Activated T-cell treated with anti-CD3 and anti-CD28 coated beads, Interleukin-2, amount 50 U/mL, for 24 hours (primary cell): ENCODE results near the gene CFAP57.

Source experiments
- DNase-seq: peaks from one replicate; pipeline ENCODE4 v3.0.0-alpha.2; 2020
- H3K27ac Mint-ChIP-seq: 2 replicates; pipeline ENCODE4 v1.8.0; 2020; ENCODE audit warnings: mild to moderate bottlenecking, mixed read lengths
- H3K27me3 Mint-ChIP-seq: 2 replicates; pipeline ENCODE4 v1.8.0; 2020; ENCODE audit warnings: mixed read lengths
- H3K36me3 Mint-ChIP-seq: 2 replicates; pipeline ENCODE4 v1.8.0; 2020; ENCODE audit warnings: low read depth, mixed read lengths
- H3K4me1 Mint-ChIP-seq: 2 replicates; pipeline ENCODE4 v1.8.0; 2020; ENCODE audit warnings: low read depth, mixed read lengths
- H3K4me3 Mint-ChIP-seq: 2 replicates; pipeline ENCODE4 v1.8.0; 2020; ENCODE audit warnings: mild to moderate bottlenecking, moderate library complexity, mixed read lengths
- H3K9me3 Mint-ChIP-seq: 2 replicates; pipeline ENCODE4 v1.8.0; 2020; ENCODE audit warnings: mixed read lengths

Gene CFAP57

DNA sequence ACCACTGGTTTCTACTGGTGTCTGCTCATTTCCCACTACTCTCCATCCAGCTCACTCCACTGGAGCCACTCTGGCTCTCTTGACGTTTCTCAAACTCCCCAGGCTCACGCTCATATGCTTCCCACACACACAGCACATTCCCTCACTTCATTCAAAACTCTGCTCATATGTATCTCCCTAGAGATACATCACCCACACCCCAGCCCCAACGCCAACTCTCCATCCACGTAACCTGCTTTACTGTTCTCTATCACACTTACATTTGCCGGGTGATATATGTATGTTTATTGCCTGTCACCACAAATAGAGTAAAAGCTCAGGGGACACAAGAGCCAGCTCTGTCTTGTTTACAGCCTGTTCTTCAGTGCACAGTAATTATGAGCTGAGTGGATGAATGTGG lies 22.2 kb upstream of the CFAP57 start:
- H3K9me3 Mint-ChIP-seq, result no peaks in the 10 kb centered on the region
- no peak for DNase-seq
- peaks cover 5% of the 10 kb centered on the region for H3K4me1 Mint-ChIP-seq
- H3K27me3 Mint-ChIP-seq, result peaks cover 58% of the 10 kb centered on the region
- no peak overlapping the region for H3K27ac Mint-ChIP-seq
- no peak overlapping the region for H3K4me3 Mint-ChIP-seq
- H3K36me3 Mint-ChIP-seq, result no peaks in the 10 kb centered on the region

DNA sequence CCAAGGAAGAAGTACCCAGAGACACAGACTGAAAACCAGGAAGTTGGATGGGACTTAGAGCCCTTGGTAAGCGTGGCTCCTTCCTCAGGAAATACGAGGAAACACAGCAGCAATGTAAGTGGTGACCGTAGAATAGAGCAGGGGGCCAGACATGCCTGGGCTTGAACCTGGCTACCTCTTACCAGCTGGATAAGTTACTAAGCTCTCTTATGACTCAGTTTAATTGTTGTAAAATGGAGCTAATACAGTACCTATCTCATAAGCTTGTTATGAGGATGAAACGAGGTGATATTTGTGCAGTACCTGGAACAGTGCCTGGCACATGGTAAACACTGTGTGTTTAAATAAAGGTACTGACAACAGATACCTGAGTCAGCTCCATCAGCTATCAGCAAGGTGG lies 19.3 kb upstream of the CFAP57 start:
- no peak for DNase-seq

DNA sequence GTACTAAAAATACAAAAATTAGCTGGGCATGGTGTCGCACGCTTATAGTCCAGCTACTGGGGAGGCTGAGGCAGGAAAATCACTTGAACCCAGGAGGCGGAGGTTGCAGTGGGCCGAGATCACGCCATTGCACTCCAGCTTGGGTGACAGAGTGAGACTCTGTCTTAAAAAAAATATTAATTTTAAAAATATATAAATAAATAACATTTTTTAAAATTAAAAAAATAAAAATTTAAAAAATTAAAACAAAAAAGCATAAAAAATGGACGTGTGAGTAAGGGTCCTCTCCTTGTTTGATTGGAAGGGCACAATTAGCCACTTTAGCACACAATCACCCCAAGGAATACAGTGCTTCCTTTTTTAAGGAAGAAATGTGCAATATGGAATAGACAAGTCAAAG lies 18.7 kb upstream of the CFAP57 start:
- Mint-ChIP-seq H3K4me1 (peaks cover 1% of the 10 kb centered on the region), H3K27ac (no peak overlapping the region), H3K27me3 (peaks cover 26% of the 10 kb centered on the region), H3K9me3 (no peaks in the 10 kb centered on the region), H3K4me3 (no peak overlapping the region), H3K36me3 (no peaks in the 10 kb centered on the region)
- DNase-seq, result no peak

More for the DNA sequence above, 19.3 kb upstream of the CFAP57 start:
- H3K4me3 Mint-ChIP-seq, result no peak overlapping the region
- H3K4me1 Mint-ChIP-seq, result peaks cover 2% of the 10 kb centered on the region
- peaks cover 30% of the 10 kb centered on the region for H3K27me3 Mint-ChIP-seq
- H3K27ac Mint-ChIP-seq, result no peak overlapping the region
- H3K9me3 Mint-ChIP-seq, result no peaks in the 10 kb centered on the region
- H3K36me3 Mint-ChIP-seq, result no peaks in the 10 kb centered on the region

GRCh38 chr1:43156026-43156425 lies 16.1 kb upstream of the CFAP57 start:
- peaks cover 10% of the 10 kb centered on the region for H3K27me3 Mint-ChIP-seq
- H3K4me1 Mint-ChIP-seq, result no peaks in the 10 kb centered on the region
- H3K9me3 Mint-ChIP-seq, result no peaks in the 10 kb centered on the region
- no peak overlapping the region for H3K4me3 Mint-ChIP-seq
- DNase-seq, result no peak
- no peak overlapping the region for H3K27ac Mint-ChIP-seq
- no peaks in the 10 kb centered on the region for H3K36me3 Mint-ChIP-seq

DNA sequence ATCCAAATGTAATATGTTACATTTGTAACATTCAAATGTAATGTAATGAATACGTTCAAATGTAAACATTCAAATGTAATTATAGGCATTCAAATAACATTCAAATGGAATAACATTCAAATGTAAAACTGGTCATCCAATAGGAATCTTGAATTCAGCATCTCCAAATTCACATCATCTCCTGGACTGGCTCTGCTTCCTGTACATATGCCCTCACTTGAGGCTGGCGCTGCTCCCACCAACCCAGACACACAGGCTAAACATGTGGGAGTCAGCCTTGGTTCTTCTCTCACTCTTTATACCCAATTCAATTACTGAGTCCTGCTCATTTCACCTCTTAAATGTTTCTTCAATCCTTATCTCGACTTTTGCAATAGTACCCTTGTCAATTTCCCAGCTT lies 7.0 kb upstream of the CFAP57 start:
- Mint-ChIP-seq H3K4me3 (no peak overlapping the region), H3K27me3 (no peaks in the 10 kb centered on the region), H3K9me3 (no peaks in the 10 kb centered on the region), H3K4me1 (peaks cover 17% of the 10 kb centered on the region), H3K36me3 (peaks cover 81% of the 10 kb centered on the region), H3K27ac (no peak overlapping the region)
- DNase-seq, result no peak

DNA sequence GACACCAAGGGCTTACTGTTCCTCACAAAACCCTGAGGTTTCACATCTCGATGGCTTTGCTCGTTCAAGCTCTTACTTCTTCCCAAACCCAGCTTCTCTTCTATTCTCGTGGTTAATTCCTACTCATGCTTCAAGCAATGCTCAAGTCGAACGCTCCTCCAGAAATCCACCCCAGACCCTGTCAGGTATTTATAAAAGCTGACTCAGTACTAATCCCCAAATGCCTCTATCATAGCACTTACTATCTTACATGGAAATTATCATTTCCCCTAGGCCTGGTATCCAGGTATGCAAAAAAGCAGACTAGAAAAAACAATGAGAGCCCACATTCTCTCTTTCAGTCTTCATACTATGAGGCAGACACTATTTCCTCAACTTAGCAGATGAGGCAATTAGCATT lies 6.4 kb upstream of the CFAP57 start:
- Mint-ChIP-seq H3K36me3 (peaks cover 87% of the 10 kb centered on the region), H3K4me3 (no peak overlapping the region), H3K4me1 (peaks cover 23% of the 10 kb centered on the region), H3K27me3 (no peaks in the 10 kb centered on the region), H3K9me3 (no peaks in the 10 kb centered on the region), H3K27ac (peak overlapping the region; percentile 44)
- DNase-seq, result no peak

GRCh38 chr1:43171312-43171875 lies 736 bp upstream of the CFAP57 start:
- H3K9me3 Mint-ChIP-seq, result no peaks in the 10 kb centered on the region
- peak overlapping the region; percentile 97 for H3K27ac Mint-ChIP-seq
- peaks cover 35% of the 10 kb centered on the region for H3K4me1 Mint-ChIP-seq
- H3K36me3 Mint-ChIP-seq, result peaks cover 59% of the 10 kb centered on the region
- peaks cover 10% of the 10 kb centered on the region for H3K27me3 Mint-ChIP-seq
- DNase-seq, result no peak
- peak overlapping the region; percentile 99 for H3K4me3 Mint-ChIP-seq

DNA sequence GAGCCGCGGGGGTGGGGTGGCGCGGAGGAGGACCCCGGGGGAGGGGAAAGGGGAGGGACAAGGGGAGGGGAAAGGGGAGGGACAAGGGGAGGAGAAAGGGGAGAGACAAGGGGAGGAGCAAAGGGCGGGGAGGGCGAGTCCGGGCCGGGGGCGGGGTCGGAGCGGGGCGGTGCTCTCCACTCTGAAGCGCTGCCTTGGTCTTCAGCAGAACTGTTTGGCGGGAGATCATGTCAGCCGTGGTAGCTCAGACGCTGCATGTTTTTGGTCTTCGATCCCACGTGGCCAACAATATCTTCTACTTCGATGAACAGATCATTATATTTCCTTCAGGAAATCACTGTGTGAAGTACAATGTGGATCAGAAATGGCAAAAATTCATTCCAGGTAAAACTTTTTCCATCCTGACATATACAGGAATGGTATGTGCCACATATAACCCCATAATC lies 420 bp downstream of the CFAP57 start:
- peaks cover 48% of the 10 kb centered on the region for H3K36me3 Mint-ChIP-seq
- H3K27me3 Mint-ChIP-seq, result peaks cover 22% of the 10 kb centered on the region
- peak overlapping the region; percentile 99 for H3K4me3 Mint-ChIP-seq
- DNase-seq, result no peak
- peak overlapping the region; percentile 97 for H3K27ac Mint-ChIP-seq
- peaks cover 35% of the 10 kb centered on the region for H3K4me1 Mint-ChIP-seq
- H3K9me3 Mint-ChIP-seq, result no peaks in the 10 kb centered on the region

DNA sequence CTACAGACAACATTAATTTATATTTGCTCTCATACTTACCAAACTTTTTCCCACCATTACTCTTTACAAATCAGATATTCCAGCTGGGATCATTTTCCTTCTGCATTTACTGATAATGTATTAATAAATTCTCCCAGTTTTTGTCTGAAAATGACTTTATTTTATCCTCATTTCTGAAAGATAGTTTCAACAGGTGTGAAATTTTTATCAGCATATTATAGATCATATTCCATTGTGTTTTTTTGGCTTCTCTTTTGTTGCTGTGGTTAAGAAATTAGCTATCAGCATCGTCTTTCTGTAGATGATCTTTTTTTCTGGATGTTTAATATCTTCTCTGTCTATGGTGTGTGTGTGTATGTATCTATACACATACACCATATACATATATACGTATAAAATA lies 2.7 kb downstream of the CFAP57 start:
- Mint-ChIP-seq H3K36me3 (peaks cover 24% of the 10 kb centered on the region), H3K27ac (no peak overlapping the region), H3K9me3 (no peaks in the 10 kb centered on the region), H3K4me3 (no peak overlapping the region), H3K27me3 (peaks cover 25% of the 10 kb centered on the region), H3K4me1 (peaks cover 21% of the 10 kb centered on the region)
- DNase-seq, result no peak

DNA sequence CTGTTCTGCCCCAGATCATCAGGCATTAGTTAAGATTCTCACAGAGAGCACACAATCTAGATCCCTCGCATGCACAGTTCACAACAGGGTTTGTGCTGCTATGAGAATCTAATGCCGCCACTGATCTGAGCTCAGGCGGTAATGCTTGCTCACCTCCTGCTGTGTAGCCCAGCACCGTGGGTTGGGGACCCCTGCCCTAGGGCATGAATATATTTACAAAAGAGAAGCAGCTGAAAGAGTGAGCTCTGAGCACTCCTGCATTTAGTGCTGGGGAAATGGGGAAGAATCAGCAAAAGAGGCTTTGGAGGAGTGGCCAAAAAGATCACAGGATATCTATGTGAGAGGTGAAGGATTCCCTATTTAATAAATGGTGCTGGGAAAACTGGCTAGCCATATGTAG lies 5.6 kb downstream of the CFAP57 start:
- H3K9me3 Mint-ChIP-seq, result no peaks in the 10 kb centered on the region
- H3K27me3 Mint-ChIP-seq, result peaks cover 25% of the 10 kb centered on the region
- H3K4me3 Mint-ChIP-seq, result no peak overlapping the region
- DNase-seq, result no peak
- H3K4me1 Mint-ChIP-seq, result peaks cover 4% of the 10 kb centered on the region
- no peaks in the 10 kb centered on the region for H3K36me3 Mint-ChIP-seq
- no peak overlapping the region for H3K27ac Mint-ChIP-seq

GRCh38 chr1:43184388-43184787 lies 12.3 kb downstream of the CFAP57 start:
- Mint-ChIP-seq H3K27ac (no peak overlapping the region), H3K36me3 (no peaks in the 10 kb centered on the region), H3K27me3 (peaks cover 5% of the 10 kb centered on the region), H3K4me3 (no peak overlapping the region), H3K4me1 (no peaks in the 10 kb centered on the region), H3K9me3 (no peaks in the 10 kb centered on the region)
- DNase-seq, result no peak

GRCh38 chr1:43184995-43185394 lies 12.9 kb downstream of the CFAP57 start:
- DNase-seq, result no peak
- H3K27ac Mint-ChIP-seq, result no peak overlapping the region
- H3K9me3 Mint-ChIP-seq, result no peaks in the 10 kb centered on the region
- no peaks in the 10 kb centered on the region for H3K4me1 Mint-ChIP-seq
- H3K4me3 Mint-ChIP-seq, result no peak overlapping the region
- peaks cover 6% of the 10 kb centered on the region for H3K27me3 Mint-ChIP-seq
- no peaks in the 10 kb centered on the region for H3K36me3 Mint-ChIP-seq

DNA sequence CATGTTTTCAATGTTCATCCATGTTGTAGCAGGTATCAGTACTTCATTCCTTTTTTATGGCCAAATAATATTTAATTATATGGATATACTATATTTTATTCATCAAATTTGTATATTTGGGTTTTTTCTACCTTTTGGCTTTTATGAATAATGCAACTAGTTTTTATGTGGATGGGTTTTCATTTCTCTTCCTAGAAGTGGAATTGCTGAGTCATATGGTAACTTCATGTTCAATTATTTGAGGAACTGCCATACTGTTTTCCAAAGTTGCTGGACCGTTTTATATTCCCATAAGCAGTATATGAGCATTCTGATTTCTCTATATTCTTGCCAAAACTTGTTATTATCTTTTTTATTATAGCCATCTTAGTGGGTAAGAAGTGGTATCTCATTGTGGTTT lies 16.0 kb downstream of the CFAP57 start:
- no peak overlapping the region for H3K4me3 Mint-ChIP-seq
- H3K36me3 Mint-ChIP-seq, result no peaks in the 10 kb centered on the region
- no peaks in the 10 kb centered on the region for H3K4me1 Mint-ChIP-seq
- H3K9me3 Mint-ChIP-seq, result no peaks in the 10 kb centered on the region
- DNase-seq, result no peak
- peaks cover 7% of the 10 kb centered on the region for H3K27me3 Mint-ChIP-seq
- no peak overlapping the region for H3K27ac Mint-ChIP-seq

GRCh38 chr1:43194509-43194908 lies 22.4 kb downstream of the CFAP57 start:
- Mint-ChIP-seq H3K27me3 (peaks cover 15% of the 10 kb centered on the region), H3K4me1 (no peaks in the 10 kb centered on the region), H3K36me3 (no peaks in the 10 kb centered on the region), H3K27ac (no peak overlapping the region), H3K9me3 (peaks cover 2% of the 10 kb centered on the region), H3K4me3 (no peak overlapping the region)
- no peak for DNase-seq

- no peak for DNase-seq
- H3K9me3 Mint-ChIP-seq, result peaks cover 2% of the 10 kb centered on the region
- no peak overlapping the region for H3K27ac Mint-ChIP-seq
- peaks cover 13% of the 10 kb centered on the region for H3K27me3 Mint-ChIP-seq
- H3K4me1 Mint-ChIP-seq, result no peaks in the 10 kb centered on the region
- H3K36me3 Mint-ChIP-seq, result no peaks in the 10 kb centered on the region
- no peak overlapping the region for H3K4me3 Mint-ChIP-seq
Measured at GRCh38 chr1:43197343-43198127, 25.4 kb downstream of the CFAP57 start.
